HCT116 (cell line): ENCODE results near the gene SAPCD2. TPM values are rescaled to one million over a fixed set of nuclear protein-coding genes. Genes with fewer than 3 reads are reported as not detected.

Source experiments
- ATAC-seq: fragments of 200-7000 bp; cut with Tn5 transposase; 2 replicates; pipeline ENCODE4 v1.9.1; 2020; ENCODE audit warnings: mild to moderate bottlenecking, moderate library complexity
- BruUV-seq: library from RNA; stranded (reverse); fragments of 400-500 nt; replicated peaks from 2 replicates; lab custom pipeline; 2021; lab: Mats Ljungman, UMichigan
- CTCF ChIA-PET: fragments of 300-600 bp; sonication (Branson Sonifier 250); formaldehyde crosslinking; loops from one replicate; lab custom pipeline; 2021; ENCODE audit warnings: antibody characterized with exemption; lab: Charles Lee
- POLR2A ChIA-PET: fragments of 300-600, 350-600 bp; sonication (Branson Sonifier 250); formaldehyde crosslinking; loops from one replicate; lab custom pipeline; 2021; ENCODE audit warnings: antibody characterized with exemption; lab: Charles Lee
- RAD21 ChIA-PET, 2 experiments: fragments of 300-600 bp; sonication (Branson Sonifier 250); formaldehyde crosslinking; loops; one replicate each; lab custom pipeline; 2023; ENCODE audit warnings: low total read pairs in 2 of 2; ENCODE audit not compliant: uncharacterized antibody in 2 of 2, unreplicated experiment in 2 of 2, low non-redundant PET in 1 of 2; lab: Charles Lee
- DNase-seq: peaks from one replicate; pipeline ENCODE4 v3.0.0-alpha.2; 2010; ENCODE audit warnings: low read depth, low spot score
- H2AFZ ChIP-seq: fragments of 200-600 bp; shearing (Covaris generic), sonication (generic); 2 replicates; pipeline ENCODE4 v1.6.1; 2017; ENCODE audit warnings: low read depth, mixed run types, mixed read lengths, antibody characterized with exemption, low read length; ENCODE audit not compliant: poor library complexity, severe bottlenecking
- H3K27ac ChIP-seq: 2 replicates; pipeline ENCODE4 v1.5.1; 2012; ENCODE audit warnings: low read depth, low read length
- H3K27me3 ChIP-seq: fragments of 200-600 bp; sonication (generic); 2 replicates; pipeline ENCODE4 v1.6.1; 2016; ENCODE audit warnings: mixed run types, low read length, mixed read lengths; ENCODE audit not compliant: insufficient read depth
- H3K36me3 ChIP-seq, 2 experiments: fragments of 200-500 bp in 1 of 2; fragments of 200-600 bp in 1 of 2; sonication (Bioruptor generic) in 1 of 2; sonication (generic) in 1 of 2; 2 replicates each; pipeline versions ENCODE4 v1.5.1 to v1.6.1; 2014 to 2016; ENCODE audit warnings: low read length in 2 of 2, inconsistent platforms in 1 of 2, mixed read lengths in 1 of 2, mixed run types in 1 of 2; ENCODE audit not compliant: insufficient read depth in 2 of 2, control insufficient read depth in 1 of 2
- H3K4me1 ChIP-seq, 2 experiments: fragments of 200-600 bp in 1 of 2; sonication (generic) in 1 of 2; 2 replicates each; pipeline versions ENCODE4 v1.5.1 to v1.6.1; 2012 to 2017; ENCODE audit warnings: low read length in 2 of 2, inconsistent platforms in 1 of 2, mild to moderate bottlenecking in 1 of 2, mixed read lengths in 1 of 2, mixed run types in 1 of 2, moderate library complexity in 1 of 2; ENCODE audit not compliant: insufficient read depth in 2 of 2, control insufficient read depth in 1 of 2
- H3K4me2 ChIP-seq: fragments of 200-600 bp; sonication (generic); 2 replicates; pipeline ENCODE4 v1.6.1; 2017; ENCODE audit warnings: mixed run types, low read length, mixed read lengths
- H3K4me3 ChIP-seq, 2 experiments: fragments of 200-600 bp in 1 of 2; sonication (generic) in 1 of 2; replicated peaks in 1 of 2; 2 replicates each; pipeline ENCODE4 v1.5.1; 2011 to 2016; ENCODE audit warnings: low read length in 2 of 2, control low read depth in 1 of 2, low read depth in 1 of 2, mild to moderate bottlenecking in 1 of 2, mixed read lengths in 1 of 2, mixed run types in 1 of 2
- H3K79me2 ChIP-seq: fragments of 200-600 bp; sonication (generic); 2 replicates; pipeline ENCODE4 v1.6.1; 2017; ENCODE audit warnings: mild to moderate bottlenecking, mixed run types, low read length, moderate library complexity, mixed read lengths; ENCODE audit not compliant: insufficient read depth
- H3K9ac ChIP-seq: fragments of 200-600 bp; sonication (generic); 2 replicates; pipeline ENCODE4 v1.6.1; 2016; ENCODE audit warnings: low read length, mixed read lengths
- H3K9me2 ChIP-seq: fragments of 200-600 bp; sonication (generic), shearing (Covaris generic); 2 replicates; pipeline ENCODE4 v1.6.1; 2017; ENCODE audit warnings: mixed run types, mild to moderate bottlenecking, moderate library complexity; ENCODE audit not compliant: insufficient read depth
- H3K9me3 ChIP-seq, 2 experiments: fragments of 200-500 bp in 1 of 2; fragments of 200-600 bp in 1 of 2; sonication (Bioruptor generic) in 1 of 2; sonication (generic) in 1 of 2; 2 replicates each; pipeline ENCODE4 v1.6.1; 2014 to 2017; ENCODE audit warnings: low read length in 2 of 2, mixed read lengths in 2 of 2, inconsistent platforms in 1 of 2, low read depth in 1 of 2, mild to moderate bottlenecking in 1 of 2, mixed run types in 1 of 2, moderate library complexity in 1 of 2; ENCODE audit not compliant: control insufficient read depth in 1 of 2, insufficient read depth in 1 of 2
- H4K20me1 ChIP-seq: fragments of 200-600 bp; sonication (generic), shearing (Covaris generic); 2 replicates; pipeline ENCODE4 v1.6.1; 2017; ENCODE audit warnings: mixed run types, mild to moderate bottlenecking, moderate library complexity; ENCODE audit not compliant: insufficient read depth
- CBX3 ChIP-seq: IDR thresholded peaks from 2 replicates; pipeline ENCODE4 v1.6.1; 2012; ENCODE audit warnings: low read depth
- ELF1 ChIP-seq: IDR thresholded peaks from 2 replicates; pipeline ENCODE4 v1.6.1; 2012; ENCODE audit warnings: low read depth, borderline replicate concordance
- EZH2 ChIP-seq: fragments of 200-600 bp; sonication (generic); IDR thresholded peaks from 2 replicates; pipeline ENCODE4 v1.6.1; 2017; ENCODE audit warnings: antibody characterized with exemption, mixed run types
- EZH2phosphoT487 ChIP-seq: fragments of 200-600 bp; IDR thresholded peaks from 2 replicates; pipeline ENCODE4 v1.6.1; 2018; ENCODE audit warnings: antibody characterized with exemption, borderline replicate concordance
- JUND ChIP-seq: IDR thresholded peaks from 2 replicates; pipeline ENCODE4 v1.6.1; 2012
- POLR2AphosphoS5 ChIP-seq: IDR thresholded peaks from 2 replicates; pipeline ENCODE4 v1.6.1; 2011; ENCODE audit warnings: mild to moderate bottlenecking, low read depth, low read length, moderate library complexity
- RAD21 ChIP-seq: IDR thresholded peaks from 2 replicates; pipeline ENCODE4 v1.6.1; 2012; ENCODE audit warnings: low read depth, mild to moderate bottlenecking
- TCF7L2 ChIP-seq: IDR thresholded peaks from 2 replicates; pipeline ENCODE4 v1.7.0; 2011; ENCODE audit warnings: borderline replicate concordance, inconsistent platforms; ENCODE audit not compliant: insufficient read depth, insufficient read length; ENCODE audit errors: extremely low read depth
- YY1 ChIP-seq: IDR thresholded peaks from 2 replicates; pipeline ENCODE4 v1.6.1; 2011; ENCODE audit warnings: low read length, low read depth, moderate library complexity, mild to moderate bottlenecking; ENCODE audit not compliant: insufficient replicate concordance; ENCODE audit errors: extremely low read depth
- ZFX ChIP-seq: fragments of 450-650 bp; IDR thresholded peaks from 2 replicates; pipeline ENCODE4 v1.6.1; 2017
- ZNF274 ChIP-seq: fragments of 200-500 bp; sonication (Bioruptor generic); IDR thresholded peaks from 2 replicates; pipeline ENCODE4 v1.6.1; 2014; ENCODE audit warnings: mild to moderate bottlenecking, low read depth, low read length, inconsistent platforms
- intact Hi-C: fragments of 100-400 bp; cut with micrococcal nuclease; formaldehyde crosslinking; loops from 2 replicates; pipeline ENCODE4 v1.10.0; 2022
- total RNA-seq: library from RNA; stranded (reverse); gene quantifications from one replicate; pipeline ENCODE4 v1.2.1, GENCODE V29; 2021; ENCODE audit not compliant: unreplicated experiment
- TF ChIP-seq, protein P1 (sequence below): IDR thresholded peaks from 2 replicates; pipeline ENCODE4 v1.6.1; 2012
- TF ChIP-seq, protein P2 (sequence below), 3 experiments: fragments of 200-600 bp in 1 of 3; sonication (generic) in 1 of 3; IDR thresholded peaks in 2 of 3; conservative IDR thresholded peaks in 1 of 3; 2 replicates each; pipeline ENCODE4 v1.5.1; 2012 to 2017; ENCODE audit warnings: low read depth in 2 of 3, low read length in 2 of 3, antibody characterized with exemption in 1 of 3, borderline replicate concordance in 1 of 3, control low read depth in 1 of 3, mild to moderate bottlenecking in 1 of 3, mixed read lengths in 1 of 3, mixed run types in 1 of 3, moderate library complexity in 1 of 3; ENCODE audit not compliant: insufficient read depth in 1 of 3
- TF ChIP-seq, protein P3 (sequence below): IDR thresholded peaks from 2 replicates; pipeline ENCODE4 v1.6.1; 2012
- TF ChIP-seq, protein P4 (sequence below): IDR thresholded peaks from 2 replicates; pipeline ENCODE4 v1.6.1; 2011; ENCODE audit warnings: mild to moderate bottlenecking, low read length, moderate library complexity; ENCODE audit not compliant: insufficient replicate concordance; ENCODE audit errors: extremely low read depth

Gene SAPCD2
- total RNA-seq, 1 experiment from 2014 or later, result 71.7 TPM

GRCh38 chr9:137075275-137075775 is 5.0 kb upstream of the SAPCD2 start:
- Histone ChIP-seq H2AFZ (no peak overlapping the region), H3K27me3 (no peaks in the 10 kb centered on the region), H3K9ac (no peak overlapping the region), H3K27ac (no peak overlapping the region), H3K79me2 (peaks cover 6% of the 10 kb centered on the region; the same call in 1 of the 2 replicates), H3K36me3 (0 out of 4 replicates have a peak, but pooled peaks cover 0 to 8% of the 10 kb centered on the region in 2 experiments), H3K4me1 (peaks cover 19 to 43% of the 10 kb centered on the region in 2 experiments), H3K4me2 (no peak overlapping the region), H3K4me3 (no peak overlapping the region), H3K9me2 (no peaks in the 10 kb centered on the region), H4K20me1 (no peaks in the 10 kb centered on the region), H3K9me3 (no peaks in the 10 kb centered on the region)
- TF ChIP-seq RAD21, result no peak
- no peak for TF ChIP-seq EZH2
- TF ChIP-seq ELF1, result no peak
- TF ChIP-seq CBX3, result no peak
- no peak for TF ChIP-seq YY1
- ATAC-seq (no peak), DNase-seq (no peak)
- ChIA-PET RAD21 (no interaction called here), POLR2A (no interaction called here), CTCF (no interaction called here)
- no TSS peak for BruUV-seq
- intact Hi-C loops, result no loop called here

- peaks cover 19 to 43% of the 10 kb centered on the region in 2 experiments for H3K4me1 ChIP-seq
- H3K4me3 ChIP-seq, result no peak overlapping the region
- ChIA-PET CTCF (no interaction called here), POLR2A (no interaction called here), RAD21 (no interaction called here)
- ATAC-seq (no peak), DNase-seq (no peak)
- H3K27ac ChIP-seq, result no peak overlapping the region; the same call in 1 of the 2 replicates
- intact Hi-C loops, result no loop called here
- H3K9ac ChIP-seq, result no peak overlapping the region
- H2AFZ ChIP-seq, result no peak overlapping the region
- H3K36me3 ChIP-seq, result 0 out of 4 replicates have a peak, but pooled peaks cover 0 to 8% of the 10 kb centered on the region in 2 experiments
- H3K4me2 ChIP-seq, result no peak overlapping the region
- no peaks in the 10 kb centered on the region for H4K20me1 ChIP-seq
- H3K27me3 ChIP-seq, result no peaks in the 10 kb centered on the region
- no TSS peak for BruUV-seq
- peaks cover 7% of the 10 kb centered on the region; the same call in 1 of the 2 replicates for H3K79me2 ChIP-seq
- H3K9me2 ChIP-seq, result no peaks in the 10 kb centered on the region
- no peaks in the 10 kb centered on the region for H3K9me3 ChIP-seq
- no peak for TF ChIP-seq EZH2phosphoT487
- TF ChIP-seq TCF7L2, result no peak
- no peak for TF ChIP-seq ZNF274
- no peak for TF ChIP-seq JUND
- TF ChIP-seq, protein P1, sequence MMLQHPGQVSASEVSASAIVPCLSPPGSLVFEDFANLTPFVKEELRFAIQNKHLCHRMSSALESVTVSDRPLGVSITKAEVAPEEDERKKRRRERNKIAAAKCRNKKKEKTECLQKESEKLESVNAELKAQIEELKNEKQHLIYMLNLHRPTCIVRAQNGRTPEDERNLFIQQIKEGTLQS, result no peak
- TF ChIP-seq POLR2AphosphoS5, result no peak
- TF ChIP-seq, protein P2, sequence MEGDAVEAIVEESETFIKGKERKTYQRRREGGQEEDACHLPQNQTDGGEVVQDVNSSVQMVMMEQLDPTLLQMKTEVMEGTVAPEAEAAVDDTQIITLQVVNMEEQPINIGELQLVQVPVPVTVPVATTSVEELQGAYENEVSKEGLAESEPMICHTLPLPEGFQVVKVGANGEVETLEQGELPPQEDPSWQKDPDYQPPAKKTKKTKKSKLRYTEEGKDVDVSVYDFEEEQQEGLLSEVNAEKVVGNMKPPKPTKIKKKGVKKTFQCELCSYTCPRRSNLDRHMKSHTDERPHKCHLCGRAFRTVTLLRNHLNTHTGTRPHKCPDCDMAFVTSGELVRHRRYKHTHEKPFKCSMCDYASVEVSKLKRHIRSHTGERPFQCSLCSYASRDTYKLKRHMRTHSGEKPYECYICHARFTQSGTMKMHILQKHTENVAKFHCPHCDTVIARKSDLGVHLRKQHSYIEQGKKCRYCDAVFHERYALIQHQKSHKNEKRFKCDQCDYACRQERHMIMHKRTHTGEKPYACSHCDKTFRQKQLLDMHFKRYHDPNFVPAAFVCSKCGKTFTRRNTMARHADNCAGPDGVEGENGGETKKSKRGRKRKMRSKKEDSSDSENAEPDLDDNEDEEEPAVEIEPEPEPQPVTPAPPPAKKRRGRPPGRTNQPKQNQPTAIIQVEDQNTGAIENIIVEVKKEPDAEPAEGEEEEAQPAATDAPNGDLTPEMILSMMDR (IDR thresholded peaks at IDR 0.05 in 2 of 3, conservative IDR thresholded peaks at IDR 0.05 in 1 of 3; ENCODE audit: borderline replicate concordance in 1 of 3, insufficient read depth in 1 of 3, low read depth in 2 of 3, low read length in 2 of 3), result no peak
- TF ChIP-seq RAD21, result no peak
- TF ChIP-seq EZH2, result no peak
- TF ChIP-seq, protein P3, sequence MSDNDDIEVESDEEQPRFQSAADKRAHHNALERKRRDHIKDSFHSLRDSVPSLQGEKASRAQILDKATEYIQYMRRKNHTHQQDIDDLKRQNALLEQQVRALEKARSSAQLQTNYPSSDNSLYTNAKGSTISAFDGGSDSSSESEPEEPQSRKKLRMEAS, result no peak
- TF ChIP-seq ZFX, result no peak
- TF ChIP-seq, protein P4, sequence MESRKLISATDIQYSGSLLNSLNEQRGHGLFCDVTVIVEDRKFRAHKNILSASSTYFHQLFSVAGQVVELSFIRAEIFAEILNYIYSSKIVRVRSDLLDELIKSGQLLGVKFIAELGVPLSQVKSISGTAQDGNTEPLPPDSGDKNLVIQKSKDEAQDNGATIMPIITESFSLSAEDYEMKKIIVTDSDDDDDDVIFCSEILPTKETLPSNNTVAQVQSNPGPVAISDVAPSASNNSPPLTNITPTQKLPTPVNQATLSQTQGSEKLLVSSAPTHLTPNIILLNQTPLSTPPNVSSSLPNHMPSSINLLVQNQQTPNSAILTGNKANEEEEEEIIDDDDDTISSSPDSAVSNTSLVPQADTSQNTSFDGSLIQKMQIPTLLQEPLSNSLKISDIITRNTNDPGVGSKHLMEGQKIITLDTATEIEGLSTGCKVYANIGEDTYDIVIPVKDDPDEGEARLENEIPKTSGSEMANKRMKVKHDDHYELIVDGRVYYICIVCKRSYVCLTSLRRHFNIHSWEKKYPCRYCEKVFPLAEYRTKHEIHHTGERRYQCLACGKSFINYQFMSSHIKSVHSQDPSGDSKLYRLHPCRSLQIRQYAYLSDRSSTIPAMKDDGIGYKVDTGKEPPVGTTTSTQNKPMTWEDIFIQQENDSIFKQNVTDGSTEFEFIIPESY, result no peak
Measured at GRCh38 chr9:137074657-137075274, 4.4 kb upstream of the SAPCD2 start.
